Retinal pigment epithelial cell (primary cell): ENCODE measurements around the gene FGD2.

Experiments
- DNase-seq: peaks from one replicate; pipeline ENCODE4 v3.0.0-alpha.2; 2010; ENCODE audit warnings: low read depth
- H3K4me3 ChIP-seq: 2 replicates; pipeline ENCODE4 v1.5.1; 2011; ENCODE audit warnings: mild to moderate bottlenecking, low read length, control low read depth, moderate library complexity
- CTCF ChIP-seq: conservative IDR thresholded peaks from 2 replicates; pipeline ENCODE4 v1.5.1; 2011; ENCODE audit warnings: low read depth, low read length, control low read depth, inconsistent platforms

FGD2 gene

GRCh38 chr6:37072526-37072925 lies 67.1 kb downstream of the FGD2 start:
- no peak overlapping the region for H3K4me3 ChIP-seq
- DNase-seq = no peak
- no peak for TF ChIP-seq CTCF

GRCh38 chr6:37074053-37074827 lies 68.8 kb downstream of the FGD2 start:
- DNase-seq = no peak
- H3K4me3 ChIP-seq = no peak overlapping the region
- no peak for TF ChIP-seq CTCF

- TF ChIP-seq CTCF = no peak
- no peak for DNase-seq
- H3K4me3 ChIP-seq = no peak overlapping the region
These were observed 71.9 kb downstream of the FGD2 start for GRCh38 chr6:37077191-37077904.

- no peak for TF ChIP-seq CTCF
- no peak for DNase-seq
- H3K4me3 ChIP-seq = no peak overlapping the region
These were observed 72.4 kb downstream of the FGD2 start for GRCh38 chr6:37077905-37078296.
